DMS 273 treated with DMSO at 0.1 percent for 48 hours (cell line): ENCODE results near the gene REXO1.

Experiments used
- DNase-seq: peaks from one replicate; lab custom pipeline; 2025; lab: John Stamatoyannopoulos, UW

Gene REXO1

GRCh38 chr19:1790054-1790792, 58.1 kb downstream of the REXO1 start:
- DNase-seq = no peak

- no peak for DNase-seq
Observed at GRCh38 chr19:1789261-1790041, 58.8 kb downstream of the REXO1 start.

- no peak for DNase-seq
Observed at GRCh38 chr19:1787116-1787515, 61.2 kb downstream of the REXO1 start.

- no peak for DNase-seq
Observed at GRCh38 chr19:1786668-1787067, 61.6 kb downstream of the REXO1 start.

GRCh38 chr19:1785310-1785709, 63.0 kb downstream of the REXO1 start:
- DNase-seq = no peak

DNA sequence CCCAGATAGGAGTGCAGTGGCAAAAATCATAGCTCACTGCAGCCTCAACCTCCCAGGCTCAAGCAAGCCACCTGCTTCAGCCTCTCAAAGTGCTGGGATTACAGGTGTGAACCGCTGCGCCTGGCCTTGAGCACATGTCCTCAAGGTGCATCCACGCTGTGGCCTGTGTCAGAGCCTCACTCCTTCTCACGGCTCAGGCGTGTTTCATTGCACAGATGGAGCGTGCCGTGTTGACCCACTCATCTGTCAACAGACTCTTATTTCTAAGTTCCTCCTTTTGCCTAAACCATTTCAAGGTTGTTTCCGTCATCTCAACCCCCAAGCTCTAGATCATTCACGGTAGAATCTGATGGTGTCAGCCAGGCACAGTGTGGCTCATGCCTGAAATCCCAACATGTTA, 64.4 kb downstream of the REXO1 start:
- DNase-seq = no peak

DNA sequence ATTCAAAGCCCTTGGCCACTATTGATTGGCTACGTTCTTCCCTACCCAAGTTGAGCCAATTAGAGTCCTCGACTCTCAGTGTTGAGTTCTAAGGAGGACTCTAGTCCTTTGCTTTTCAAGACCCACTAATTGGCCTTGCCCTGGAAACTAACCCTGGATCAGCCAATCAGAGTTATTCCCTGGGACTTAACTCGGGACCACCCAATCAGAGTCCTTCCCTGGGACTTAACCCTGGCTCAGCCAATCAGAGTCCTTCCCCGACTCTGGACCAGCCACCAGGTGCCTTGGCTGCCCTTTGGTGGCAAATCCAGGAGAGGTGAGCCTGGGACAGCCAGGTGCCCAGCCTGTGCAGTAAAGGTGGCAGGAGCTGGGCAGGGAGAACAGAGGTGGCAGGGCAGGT, 64.9 kb downstream of the REXO1 start:
- DNase-seq = no peak

DNA sequence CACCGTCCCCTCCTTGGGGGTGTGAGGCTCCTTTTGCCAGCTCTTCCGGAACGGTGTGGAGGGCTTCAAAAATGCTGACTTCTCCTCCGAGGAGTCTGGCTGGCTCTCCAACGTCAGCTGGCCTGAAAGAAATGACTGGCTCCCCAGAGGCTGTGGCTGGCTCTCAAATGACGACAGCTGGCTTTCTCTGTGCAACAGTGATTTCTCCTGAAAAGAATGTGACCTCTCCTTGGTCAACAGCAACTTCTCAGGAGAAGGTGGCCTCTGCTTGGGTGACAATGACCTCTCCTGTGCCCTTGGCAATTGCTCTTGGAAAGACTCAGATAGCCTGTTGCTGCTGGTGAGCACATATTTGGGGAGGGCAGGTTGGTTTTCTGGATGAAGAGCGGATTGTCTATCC, 65.8 kb downstream of the REXO1 start:
- DNase-seq = no peak

DNA sequence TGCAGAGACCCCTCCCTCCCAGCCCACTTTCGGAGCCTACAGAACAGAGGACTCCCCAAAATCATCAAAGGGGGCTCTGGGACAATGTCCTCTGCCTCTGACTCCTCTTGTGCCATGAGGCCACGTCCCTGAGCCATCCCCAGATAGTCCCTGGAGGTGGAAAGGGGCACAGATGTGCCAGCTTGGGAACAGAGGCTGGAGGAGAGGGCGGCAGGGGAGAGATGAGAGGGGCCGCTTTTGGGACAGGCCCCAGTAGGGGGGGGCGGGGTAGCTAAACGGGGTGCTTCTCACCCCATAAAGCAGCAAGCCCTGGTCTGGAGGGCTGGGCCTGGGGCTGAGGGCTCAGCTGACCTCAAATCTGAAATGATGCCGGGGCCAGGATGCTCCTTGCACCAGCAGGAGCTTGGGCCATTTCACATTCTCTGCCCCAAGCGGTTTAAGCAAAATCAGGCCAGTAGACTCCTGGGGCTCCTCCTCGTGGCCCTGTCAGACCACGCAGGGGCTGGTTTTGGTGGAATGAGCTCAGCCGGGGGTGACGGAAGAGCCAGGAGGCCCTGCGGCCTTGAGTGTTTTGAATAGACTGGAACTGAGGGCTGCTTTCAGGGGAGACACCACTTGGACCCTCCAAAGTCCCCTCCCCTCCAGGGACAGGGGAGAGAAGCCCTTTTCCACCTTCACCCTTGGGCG, 67.9 kb downstream of the REXO1 start:
- no peak for DNase-seq

DNA sequence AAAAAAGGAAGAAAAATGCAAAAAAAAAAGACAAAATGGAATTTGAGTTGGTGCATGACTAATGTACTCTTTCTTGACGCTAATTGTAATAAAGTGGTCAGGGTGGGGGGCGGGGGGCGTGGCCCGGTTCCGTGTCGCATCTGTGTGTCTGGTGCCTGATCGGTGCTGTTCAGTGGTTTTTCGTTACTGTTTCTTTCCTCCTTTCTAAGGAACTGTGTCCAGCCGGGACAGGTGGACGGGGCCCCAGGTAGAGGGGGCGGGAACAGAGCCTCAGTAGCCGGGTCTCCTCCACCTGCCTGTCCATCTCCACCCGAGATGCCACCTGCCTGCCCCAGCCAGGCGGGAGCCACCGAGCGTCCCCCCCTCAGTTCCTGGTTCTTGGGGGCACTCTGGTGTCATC, 68.7 kb downstream of the REXO1 start:
- DNase-seq = no peak

- DNase-seq = no peak
Observed at GRCh38 chr19:1777149-1777548, 71.1 kb downstream of the REXO1 start.

DNA sequence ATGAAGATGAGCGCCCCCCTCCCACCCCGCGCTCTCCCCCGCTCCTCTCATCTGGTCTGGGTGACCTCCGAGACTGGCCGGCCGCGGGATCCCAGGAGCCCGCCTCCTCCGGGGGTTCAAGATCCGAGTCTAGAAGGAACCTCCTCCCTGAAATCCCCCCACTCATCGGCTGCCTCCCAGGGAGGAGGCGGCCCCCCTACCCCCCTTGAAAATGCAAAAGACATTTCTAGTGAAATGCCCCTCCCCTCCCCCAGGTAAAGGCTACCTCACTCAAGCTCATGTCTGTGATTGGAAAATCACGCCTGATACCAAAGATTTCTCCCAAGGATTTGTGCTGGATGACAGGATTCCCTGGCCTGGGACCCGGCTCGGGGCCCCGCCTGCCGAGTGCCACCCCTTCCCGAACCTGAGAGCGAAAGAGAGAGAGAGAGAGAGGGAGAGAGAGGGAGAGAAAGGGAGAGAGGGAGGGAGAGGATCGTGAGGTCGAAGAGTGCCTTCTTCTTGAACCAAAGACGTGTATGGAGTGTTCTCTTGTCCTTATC, 71.6 kb downstream of the REXO1 start:
- DNase-seq = no peak

DNA sequence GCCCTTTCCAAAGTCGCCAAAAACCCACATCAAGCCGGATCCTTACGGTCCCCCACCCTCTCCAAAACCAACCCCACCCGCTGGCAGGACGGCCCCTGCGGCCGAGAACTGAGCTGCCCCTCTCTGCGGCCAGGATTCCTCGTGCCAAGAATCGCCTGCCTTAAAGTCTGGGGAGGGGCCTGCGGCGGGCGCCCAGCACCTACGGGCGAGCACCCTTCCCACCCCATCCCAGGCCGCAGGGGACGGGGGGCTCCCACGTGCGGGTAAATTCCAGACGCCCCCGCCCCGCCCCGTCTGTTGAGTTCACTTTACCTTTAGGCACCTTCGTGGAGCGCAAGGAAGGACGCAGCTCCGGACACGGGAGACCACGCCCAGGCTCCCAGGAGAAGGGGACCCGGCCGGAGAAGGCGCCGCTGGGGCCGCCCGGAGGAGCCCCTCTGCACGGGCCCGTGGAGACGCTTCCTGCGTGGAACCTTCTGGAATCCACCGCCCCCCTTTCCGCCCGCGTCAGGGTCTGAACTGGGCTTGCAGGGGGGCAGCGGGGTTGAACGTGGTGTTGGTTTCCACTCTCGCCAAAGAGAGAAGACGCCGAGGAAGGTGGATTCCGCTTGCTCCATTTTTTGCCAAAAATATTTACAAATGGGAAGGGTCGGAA, 72.2 kb downstream of the REXO1 start:
- DNase-seq = no peak

DNA sequence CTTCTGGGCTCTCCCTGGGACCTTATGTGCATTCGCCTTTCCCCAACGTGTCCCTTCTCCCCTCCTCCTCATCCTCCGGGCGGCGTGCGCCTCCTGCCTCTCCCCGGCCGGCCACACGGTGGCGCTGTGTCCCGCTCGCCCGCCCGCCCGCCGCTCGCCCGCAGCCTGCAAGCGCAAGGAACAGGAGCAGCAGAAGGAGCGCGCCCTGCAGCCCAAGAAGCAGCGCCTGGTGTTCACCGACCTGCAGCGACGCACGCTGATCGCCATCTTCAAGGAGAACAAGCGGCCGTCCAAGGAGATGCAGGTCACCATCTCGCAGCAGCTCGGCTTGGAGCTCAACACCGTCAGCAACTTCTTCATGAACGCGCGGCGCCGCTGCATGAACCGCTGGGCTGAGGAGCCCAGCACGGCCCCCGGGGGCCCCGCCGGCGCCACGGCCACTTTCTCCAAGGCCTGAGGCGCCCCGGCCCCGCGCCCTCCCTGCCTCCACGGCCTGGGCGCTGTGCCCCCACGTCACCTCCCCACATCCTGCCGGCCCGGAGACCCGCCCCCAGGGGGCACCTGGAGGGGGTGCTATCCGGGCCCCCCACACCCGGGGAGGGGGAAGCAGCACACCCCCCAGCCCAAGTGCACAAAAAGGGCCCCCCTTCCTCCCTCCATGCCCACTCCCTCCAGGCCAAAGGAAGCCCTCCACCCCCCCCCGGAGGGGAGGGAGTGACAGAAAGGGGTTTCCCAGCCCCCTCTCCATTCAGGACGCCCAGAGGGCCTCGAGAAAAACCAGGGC, 73.1 kb downstream of the REXO1 start:
- no peak for DNase-seq

DNA sequence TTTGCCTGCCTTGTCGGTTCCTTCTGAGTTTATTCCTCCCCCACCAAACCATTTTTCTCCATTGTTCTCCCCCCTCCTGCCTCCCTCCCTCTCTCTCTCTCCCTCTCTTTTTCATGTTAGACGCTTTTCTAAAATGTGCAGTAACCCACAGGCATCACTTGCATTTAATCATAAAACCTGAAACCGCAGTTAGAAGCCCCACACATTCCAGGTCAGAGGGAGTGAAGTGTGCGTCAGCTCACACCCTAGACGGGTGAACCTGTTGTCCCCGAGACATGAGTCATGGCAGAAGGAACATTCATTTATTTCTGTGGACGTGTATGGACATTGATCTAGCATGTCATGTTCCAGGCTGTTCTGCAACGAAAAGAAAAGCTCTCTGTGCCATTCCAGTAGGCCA, 75.1 kb downstream of the REXO1 start:
- no peak for DNase-seq

DNA sequence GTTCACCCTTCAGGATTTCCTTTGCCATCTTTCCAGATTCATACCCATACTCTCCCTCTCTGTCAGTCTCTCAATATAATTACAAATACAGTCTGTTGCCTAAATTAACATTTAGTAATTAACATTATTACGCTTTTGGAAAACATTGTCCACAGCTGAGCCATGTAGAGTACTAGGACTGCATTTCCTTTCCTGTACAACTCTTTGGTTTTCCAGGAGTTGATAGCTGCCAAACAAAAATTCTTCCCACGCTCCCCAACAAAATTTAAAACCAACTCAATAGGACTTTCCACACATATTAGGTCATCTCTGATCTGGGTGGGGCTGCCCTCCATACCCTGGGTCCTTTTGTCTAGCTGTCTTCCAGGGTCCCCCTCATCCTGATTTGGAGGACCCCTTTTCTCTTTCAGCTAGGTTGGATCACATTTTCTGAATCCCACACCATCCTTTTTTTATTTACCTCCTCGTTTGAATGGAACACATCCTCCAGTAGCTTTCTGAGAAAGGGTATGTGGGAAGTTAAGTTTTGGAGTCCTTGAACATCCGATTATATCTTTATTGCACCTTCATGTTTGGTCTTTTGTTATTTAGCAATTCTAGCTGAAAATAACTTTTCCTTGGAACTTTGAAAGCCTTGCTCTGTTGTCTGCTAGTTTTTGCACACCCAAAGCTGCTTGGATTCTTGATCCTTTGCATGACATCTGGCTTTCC, 77.3 kb downstream of the REXO1 start:
- no peak for DNase-seq

- DNase-seq = no peak
Observed at GRCh38 chr19:1769645-1769985, 78.7 kb downstream of the REXO1 start.

- DNase-seq = no peak
Observed at GRCh38 chr19:1768918-1769644, 79.2 kb downstream of the REXO1 start.

GRCh38 chr19:1768248-1768647, 80.0 kb downstream of the REXO1 start:
- DNase-seq = no peak

GRCh38 chr19:1767464-1767933, 80.8 kb downstream of the REXO1 start:
- no peak for DNase-seq
